ENCODE data around the gene DTNA.
A peak's percentile ranks its signal among the peaks of the same experiment; 100 is the strongest.
"Not testable (repeated sequence)": the region's sequence is repeated elsewhere in the genome, so short reads cannot be mapped to it uniquely, and the experiment has no call there.

DTNA gene

DNA sequence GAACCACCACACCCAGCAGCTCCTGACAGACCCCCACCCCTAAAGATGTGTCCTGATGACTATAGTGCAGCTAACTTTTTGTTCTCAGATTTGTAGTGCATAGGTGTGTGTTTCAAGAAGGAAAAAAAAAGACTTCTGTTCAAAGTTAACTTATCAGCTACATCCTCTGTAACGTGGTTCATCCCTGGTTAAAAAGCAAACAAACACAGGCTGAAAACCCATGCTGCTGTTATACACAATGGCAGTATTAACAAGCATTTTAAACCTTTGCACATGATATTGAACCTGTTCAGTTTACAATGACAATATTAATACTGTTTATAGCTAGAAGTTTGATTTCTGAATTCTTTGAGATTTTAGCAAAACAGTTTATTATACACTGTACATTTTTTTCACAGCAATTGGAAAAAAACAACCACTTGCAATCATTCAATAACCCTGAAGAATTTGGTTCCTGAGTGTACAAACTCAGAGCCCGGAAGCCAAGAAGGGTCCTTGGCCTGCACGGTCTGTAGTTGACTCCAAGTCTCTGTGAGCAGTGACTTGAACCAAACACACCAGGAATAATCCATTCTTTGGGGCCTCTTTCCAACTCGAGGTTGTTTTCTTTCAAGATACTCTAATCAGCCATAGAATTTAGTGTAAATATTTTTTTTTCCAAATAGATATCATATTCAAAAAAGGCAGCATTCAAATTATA lies 177.9 kb downstream of the DTNA start:
- no peak for DNase-seq

DNA sequence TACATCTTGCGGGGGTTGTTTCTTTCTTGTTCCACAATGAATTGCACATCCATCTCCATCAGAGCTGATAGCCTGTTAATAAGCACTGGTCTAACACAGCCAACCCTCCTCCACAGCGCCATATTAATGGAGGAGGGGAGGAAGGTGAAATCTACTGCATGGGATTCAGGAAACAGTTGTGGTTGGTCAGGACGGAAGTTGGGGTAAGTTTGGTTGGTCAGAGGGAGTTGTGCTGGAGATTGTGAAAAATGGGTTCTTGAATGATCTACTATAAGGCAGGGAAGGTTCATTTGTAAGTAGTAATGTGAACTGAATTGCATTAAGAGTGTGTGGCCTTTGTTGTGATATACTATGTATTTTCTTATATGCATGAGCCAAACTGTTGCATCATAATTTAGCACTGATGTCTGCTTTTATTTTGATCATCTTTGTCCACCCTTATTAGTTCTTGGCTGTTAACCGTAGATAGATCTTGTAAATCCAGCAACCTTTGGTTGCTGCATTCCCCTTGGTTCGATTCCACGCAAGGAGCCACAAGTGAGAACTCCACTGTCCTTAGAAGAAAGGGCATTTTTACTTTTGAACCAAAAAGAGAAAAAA lies 180.5 kb downstream of the DTNA start:
- DNase-seq: no peak

DNA sequence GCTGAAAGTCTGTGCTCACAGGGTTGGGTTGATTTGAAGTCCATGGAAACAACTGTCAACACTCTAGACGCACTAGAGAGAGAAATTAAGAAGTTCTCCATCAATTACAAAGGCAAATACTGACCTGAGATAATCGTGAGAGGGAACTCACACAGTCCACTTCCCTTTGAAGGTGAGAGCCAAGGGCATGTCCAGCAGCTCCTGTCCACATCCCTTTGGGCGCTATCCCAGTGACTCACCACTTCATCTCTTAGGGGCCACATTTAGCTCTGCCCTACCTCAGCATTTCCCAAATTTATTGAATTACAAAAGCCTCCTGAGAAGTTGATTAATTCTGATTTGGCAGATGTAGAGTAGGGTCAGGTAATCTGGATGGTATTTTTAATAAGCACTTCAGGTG lies 182.3 kb downstream of the DTNA start:
- no peak for DNase-seq

DNA sequence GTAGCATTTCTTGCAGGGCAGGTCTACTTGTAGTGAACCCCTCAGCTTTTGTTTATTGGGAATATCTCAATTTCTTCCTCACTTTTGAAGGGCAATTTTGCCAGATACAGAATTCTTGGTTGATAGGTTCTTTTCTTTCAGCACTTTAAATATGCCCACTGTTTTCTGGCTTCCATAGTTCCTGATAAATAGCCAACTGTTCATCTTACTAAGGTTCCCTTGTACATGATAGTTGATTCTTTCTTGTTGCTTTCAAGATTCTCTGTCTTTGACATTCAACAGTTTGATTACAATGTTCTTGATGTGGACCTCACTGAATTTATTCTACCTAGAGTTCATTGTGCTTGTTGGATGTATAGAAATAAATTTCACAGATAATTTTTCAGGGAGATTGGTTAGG lies 183.1 kb downstream of the DTNA start:
- no peak for DNase-seq

DNA sequence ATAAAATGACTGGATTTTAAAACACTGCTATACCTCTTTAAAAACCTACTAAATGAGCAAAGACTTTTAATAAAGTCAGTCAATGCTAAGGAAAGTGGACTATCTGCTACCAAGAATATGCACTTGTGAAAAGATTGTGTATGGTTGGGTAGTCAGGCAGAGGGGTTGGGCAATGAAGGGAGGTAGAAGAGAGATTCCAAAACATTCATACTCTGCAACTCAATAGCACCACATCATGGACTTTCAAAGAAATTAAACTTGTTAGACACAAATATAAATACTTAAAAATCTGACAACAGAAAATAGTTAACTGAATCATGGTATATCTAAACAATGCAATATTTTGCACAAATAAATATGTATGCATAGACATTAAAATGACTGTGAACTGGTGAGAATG lies 191.2 kb downstream of the DTNA start:
- DNase-seq: no peak

DNA sequence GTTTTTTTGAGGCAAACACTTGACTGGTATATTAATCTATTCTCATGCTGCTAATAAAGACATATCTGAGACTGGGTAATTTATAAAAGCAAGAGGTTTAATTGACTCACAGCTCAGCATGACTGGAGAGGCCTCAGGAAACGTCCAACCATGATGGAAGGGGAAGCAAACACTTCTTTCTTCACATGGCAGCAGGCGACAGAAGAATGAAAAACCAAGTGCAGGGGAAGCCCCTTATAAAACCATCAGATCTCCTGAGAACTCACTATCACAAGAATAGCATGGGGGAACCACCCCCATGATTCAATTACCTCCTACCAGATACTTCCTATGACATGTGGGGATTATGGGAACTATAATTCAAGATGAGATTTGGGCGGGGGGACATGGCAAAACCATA lies 194.9 kb downstream of the DTNA start:
- DNase-seq: no peak

DNA sequence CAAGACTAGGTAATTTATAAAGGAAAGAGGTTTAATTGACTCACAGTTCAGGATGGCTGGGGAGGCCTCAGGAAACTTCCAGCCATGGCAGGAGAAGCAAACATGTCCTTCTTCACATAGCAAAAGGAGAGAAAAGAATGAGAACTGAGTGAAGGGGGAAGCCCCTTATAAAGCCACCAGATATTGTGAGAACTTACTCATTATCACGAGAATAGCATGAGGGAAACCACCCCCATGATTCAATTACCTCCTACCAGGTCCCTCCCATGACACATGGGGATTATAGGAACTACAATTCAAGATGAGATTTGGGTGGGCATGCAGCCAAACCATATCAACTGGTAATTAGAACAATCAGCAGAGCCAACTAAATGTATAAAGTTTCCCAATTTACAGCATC lies 196.9 kb downstream of the DTNA start:
- DNase-seq: not testable (repeated sequence)

DNA sequence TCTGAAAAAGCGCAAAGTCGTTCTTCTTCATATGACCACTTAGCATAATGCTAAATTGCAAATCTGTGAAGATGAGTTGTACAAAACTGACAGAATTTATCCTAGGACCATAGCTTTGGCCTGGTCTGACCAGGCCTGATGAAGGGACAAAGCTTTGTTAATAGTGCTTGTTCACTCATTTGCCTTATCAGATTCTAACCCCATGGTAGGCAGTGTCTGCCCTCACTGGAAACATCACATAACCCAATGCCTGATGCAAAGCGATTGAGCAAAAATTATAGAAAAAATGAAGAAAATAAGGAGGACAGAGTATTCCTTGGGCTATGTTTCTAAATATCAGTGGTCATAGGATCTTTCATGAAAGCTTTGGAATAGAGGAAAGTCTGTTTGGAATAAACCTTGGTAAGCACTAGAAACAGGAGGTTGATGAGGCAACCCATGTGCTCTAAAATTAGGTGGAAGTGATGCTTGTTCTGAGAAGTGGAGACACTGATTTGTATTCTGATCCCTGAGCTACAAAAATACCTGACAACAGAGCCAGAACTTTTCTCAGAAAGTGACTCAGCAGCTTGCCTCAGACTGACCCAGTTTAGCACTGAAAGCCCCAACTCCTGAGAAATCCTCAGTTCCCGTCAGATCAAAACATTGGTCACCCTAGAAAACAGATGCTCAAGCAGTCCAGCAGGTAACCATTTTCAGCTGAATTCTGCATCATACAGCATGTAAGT lies 199.7 kb downstream of the DTNA start:
- peak in 15 of 58 donors; percentile 2 to 73 (median 15) for DNase-seq

DNA sequence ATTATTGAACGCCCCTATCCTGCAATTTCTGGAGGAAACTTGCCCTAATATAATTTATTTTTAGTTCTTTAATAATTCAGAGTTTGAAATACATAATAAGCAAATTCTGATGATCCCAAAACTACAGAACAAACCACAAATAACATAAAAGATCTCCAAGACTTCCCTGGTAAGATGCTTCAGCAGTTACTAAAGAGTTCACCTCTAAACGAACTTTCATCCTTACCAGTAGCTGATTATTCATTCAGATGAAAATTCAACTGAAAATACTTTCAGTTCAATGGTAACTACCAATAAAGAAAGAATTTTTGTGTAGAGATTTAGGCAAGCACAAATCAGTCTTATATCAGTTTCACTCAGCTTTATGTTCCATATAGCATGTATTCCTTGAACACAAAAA lies 201.0 kb downstream of the DTNA start:
- no peak for DNase-seq

DNA sequence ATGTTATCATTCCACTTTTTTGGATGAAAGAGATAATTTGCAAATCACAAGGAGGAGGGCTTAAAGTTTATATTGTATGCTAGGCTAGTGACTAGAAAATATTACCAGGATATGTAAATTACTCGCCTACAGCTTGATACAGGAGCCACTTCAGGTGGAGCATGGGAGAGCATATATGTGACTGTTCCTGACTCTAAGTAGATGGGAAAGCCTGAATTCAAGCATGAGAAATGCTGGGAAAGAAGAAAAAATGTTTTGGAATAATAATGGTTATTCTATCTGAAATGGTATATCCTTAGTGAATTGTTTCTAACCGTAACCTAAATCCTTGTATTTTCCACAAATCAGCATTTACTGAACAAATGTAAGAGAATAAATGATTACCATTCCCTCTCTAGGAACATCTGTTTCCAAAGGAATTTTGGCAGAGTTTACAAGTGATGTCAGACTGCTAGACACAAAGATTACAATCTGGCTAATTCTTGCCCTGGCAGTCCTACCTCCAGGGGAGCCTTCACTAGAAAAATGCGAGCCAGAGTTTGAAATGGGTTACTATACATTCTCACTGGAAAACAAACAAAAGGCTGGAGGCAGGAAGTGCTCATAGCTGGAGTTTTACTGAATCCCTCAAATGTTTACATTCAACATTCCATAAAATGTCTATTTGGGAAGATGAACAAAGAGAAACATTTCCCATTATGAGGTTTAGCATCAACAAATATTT lies 201.7 kb downstream of the DTNA start:
- peak in 2 of 58 donors; percentile 6 to 40 for DNase-seq

DNA sequence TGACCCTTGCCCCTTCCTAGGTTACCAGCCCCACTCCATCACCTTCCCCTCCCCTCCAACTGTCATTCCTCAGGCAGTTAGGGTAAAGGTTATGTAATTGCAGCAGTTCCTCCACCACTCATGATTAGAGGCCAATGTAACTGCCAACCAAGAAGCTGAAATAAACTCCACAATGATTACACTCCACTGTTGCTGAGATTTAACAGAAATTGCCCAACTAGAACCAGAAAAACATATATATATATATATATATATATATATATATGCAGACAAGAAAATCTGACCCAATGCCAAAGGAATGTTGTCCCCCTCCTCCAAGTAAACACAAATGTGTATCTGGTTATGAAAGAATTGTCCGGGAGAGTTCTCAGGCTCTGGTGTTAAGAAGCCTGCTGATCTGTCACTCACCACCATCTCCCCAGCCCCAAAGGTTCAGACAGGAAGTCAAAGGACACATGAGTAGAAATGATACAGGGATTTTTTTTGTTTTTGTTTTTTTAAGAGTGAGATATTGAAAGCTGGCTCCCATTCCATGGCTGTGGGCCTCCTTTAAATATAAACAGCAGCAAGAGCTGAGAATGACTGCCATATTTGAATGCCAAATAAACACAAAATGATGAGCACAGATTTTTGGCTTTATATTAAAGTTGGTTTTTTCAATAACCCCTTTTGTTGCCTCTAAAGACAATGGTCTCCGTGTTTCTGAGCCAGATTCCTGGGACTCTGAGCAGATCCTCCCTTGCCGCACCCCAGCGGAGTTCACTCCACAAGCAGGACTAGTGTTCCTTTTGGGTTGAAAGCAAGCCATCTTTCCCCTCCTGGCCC lies 204.0 kb downstream of the DTNA start:
- DNase-seq: peak in 23 of 58 donors; percentile 4 to 59 (median 26)

DNA sequence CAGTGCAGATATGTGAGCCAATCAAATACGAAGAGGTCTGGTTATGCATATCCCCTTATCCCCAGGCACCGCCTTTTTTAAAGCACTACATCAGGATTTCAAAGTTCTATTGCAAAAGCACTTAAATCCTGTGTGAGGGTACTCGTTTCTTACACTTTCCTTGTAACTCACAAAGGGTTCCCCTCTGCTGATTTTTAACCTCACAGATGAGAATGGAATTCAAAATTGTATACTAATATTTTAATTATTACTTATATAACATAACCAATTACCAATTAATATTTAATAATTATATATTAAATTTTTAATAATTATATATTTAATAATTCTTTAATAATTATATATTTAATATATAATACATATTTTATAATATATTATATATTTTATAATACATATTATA lies 204.9 kb downstream of the DTNA start:
- DNase-seq: no peak

DNA sequence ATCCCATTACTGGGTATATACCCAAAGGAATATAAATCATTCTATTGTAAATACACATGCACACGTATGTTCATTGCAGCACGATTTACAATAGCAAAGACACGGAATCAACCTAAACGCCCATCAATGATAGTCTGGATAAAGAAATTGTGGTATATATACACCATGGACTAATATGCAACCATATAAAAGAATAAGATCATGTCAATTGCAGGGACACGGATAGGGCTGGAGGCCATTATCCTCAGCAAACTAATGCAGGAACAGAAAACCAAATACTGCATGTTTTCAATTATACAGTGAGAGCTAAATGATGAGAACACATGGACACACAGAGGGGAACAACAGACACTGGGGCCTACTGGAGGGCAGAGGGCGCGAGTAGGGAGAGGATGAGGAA lies 206.4 kb downstream of the DTNA start:
- not testable (repeated sequence) for DNase-seq

DNA sequence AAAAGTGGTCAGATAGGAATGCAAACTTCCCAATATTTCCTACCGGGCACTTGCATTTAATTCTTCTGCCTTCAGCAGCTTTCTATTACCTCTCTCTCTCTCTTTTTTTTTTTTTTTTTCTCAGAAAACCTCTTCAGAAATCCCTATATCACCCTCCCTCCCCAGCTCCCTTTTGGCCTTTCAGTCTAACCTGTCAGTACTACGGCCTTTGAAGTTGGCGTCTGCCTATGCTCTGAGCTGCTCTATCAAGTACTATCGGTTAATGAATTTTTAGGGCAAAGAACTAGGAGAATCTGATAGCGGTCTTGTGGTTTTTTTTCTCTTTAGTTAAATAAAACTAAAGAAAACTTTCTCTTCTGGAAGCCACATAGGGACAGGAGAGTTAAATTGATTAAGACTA lies 208.8 kb downstream of the DTNA start:
- DNase-seq: no peak

DNA sequence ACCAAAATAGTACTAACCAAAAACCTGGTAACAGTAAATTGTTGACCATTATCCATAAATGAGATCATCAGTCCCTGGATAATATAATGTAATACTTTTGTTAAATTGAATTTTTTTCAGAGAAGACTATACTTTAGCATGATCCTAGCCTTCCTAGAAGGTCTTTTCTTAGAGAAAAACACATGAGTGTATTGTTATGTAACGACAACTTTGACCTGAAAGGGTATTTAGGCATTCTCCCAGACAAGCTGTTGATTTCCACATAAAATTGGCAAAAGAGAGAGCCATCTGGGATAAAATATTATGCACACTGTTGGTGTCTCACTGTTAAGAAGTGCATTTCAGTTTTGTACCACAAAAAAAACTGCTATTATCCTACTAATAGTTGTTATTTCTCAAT lies 211.1 kb downstream of the DTNA start:
- DNase-seq: no peak

DNA sequence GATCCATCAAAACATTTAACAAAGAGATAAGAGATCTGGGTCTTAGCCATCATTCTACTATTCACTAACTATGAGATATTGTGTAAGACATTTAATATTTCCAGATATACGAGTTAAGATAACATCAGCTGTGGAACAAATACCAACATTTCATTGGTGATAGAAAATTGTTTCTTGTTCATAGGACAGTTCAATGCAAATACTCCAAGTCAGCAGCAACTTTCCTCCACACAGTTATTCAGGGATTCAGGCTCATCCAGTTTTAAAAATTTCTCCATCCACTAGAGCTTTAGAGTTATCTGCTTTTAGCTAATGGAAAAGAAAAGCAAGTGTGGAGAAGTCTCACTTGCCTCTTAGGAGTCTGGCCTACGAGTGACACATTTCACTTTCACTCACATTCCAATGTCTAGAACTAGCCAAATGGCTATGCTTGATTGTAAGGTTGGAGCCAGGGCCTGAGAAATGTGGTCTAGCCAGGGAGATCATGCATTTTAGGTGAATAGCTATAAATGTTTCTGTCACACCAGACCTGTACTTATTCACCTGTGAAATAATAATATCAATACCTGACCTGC lies 211.8 kb downstream of the DTNA start:
- DNase-seq: no peak

DNA sequence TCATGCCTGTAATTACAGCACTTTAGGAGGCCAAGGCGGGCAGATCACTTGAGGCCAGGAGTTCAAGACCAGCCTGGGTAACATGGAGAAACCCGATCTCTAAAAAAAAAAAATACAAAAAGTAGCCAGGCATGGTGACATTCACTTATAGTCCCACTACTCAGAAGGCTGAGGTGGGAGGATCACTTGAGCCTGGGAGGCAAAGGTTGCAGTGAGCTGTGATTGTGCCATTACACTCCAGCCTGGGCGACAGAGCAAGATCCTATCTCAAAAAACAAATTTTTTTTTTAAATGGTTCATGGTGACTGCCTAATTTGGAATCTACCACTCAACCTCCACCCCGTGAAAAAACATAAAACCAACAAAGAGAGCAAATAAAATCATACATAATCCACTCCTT lies 212.5 kb downstream of the DTNA start:
- not testable (repeated sequence) for DNase-seq

DNA sequence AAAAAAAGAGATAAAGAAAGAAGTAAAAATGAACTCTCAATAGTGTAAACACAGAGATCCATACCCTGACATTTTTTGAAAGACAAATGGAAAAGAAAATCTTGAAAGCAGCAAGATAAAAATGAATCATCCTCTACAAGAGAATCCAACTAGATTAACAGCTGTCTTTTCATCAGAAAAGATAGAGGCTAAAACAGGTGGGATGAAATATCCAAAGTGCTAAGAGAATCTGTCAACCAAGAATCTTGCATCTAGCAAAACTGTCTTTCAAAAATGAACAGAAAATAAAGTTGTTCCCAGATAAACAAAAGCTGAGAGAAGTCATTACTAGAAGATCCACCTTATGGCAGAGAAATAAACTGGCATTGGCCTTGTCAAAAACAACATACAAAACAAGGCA lies 213.8 kb downstream of the DTNA start:
- DNase-seq: no peak

DNA sequence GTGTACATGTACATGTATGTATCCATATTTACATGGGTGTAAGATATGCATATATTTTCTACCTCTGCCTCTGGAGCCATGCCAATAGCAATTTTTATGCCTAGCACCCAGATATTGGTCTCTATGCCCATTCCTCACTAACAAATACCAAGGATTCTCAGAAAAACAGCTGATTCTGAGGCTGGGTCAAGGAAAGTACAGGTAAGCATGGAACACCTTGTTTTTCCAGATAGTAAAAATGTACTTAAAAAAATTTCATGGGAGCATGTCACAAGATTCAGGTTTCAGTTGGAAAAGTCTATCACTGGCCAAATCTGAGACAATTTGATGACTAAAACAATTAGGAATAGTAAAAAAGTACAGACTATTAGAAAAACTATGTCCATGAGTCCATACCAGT lies 216.6 kb downstream of the DTNA start:
- no peak for DNase-seq

DNA sequence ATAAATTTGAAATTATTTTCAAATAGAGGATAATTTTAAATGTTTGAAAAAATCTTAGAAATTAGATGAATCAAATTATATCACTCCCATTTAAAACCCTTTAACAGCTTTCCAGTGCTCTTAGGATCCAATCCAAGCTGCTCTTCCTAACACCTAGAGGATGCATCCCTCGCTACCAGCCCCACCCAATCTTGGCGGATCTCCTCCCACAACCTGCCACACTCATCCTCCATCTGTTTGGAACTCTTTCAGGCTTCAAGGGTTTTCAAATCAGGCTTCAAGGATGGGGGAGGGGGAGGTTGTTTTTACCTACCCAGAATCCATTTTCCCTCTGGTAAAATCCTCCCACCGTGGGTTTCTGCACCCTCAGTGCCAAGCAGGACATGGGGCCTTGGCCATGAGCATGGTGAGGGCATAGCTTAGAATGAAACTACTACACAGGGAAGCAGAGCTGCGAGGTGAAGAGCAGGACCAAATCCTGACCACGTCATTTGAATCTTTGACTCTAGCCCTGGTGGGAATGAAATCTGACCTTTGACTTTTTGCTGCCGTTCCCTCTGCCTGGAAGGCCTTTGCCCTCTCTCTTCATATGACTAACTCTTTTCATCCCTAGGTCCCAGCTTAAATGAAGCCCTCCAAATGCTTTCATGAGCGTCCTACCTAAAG lies 218.1 kb downstream of the DTNA start:
- DNase-seq: peak in 1 of 58 donors; percentile 2

Data from anterior cingulate cortex (tissue), 58 donors.